Subcutaneous abdominal adipose tissue (tissue), 5 donors: ENCODE data around the gene FBXO41.
A peak's percentile ranks its signal among the peaks of the same experiment; 100 is the strongest.

Experiments
- H3K27ac ChIP-seq: one replicate; pipeline ENCODE4 v1.7.0; 2013; ENCODE audit warnings: low read depth, mild to moderate bottlenecking, inconsistent platforms, low read length, moderate library complexity
- H3K27me3 ChIP-seq, 5 donors: one replicate each; pipeline ENCODE4 v1.7.0; 2013; ENCODE audit warnings: low read length in 5 of 5, inconsistent platforms in 1 of 5; ENCODE audit not compliant: control insufficient read depth in 5 of 5, insufficient read depth in 4 of 5
- H3K36me3 ChIP-seq, 5 donors: one replicate each; pipeline ENCODE4 v1.7.0; 2013; ENCODE audit warnings: low read length in 5 of 5; ENCODE audit not compliant: control insufficient read depth in 5 of 5, insufficient read depth in 5 of 5
- H3K4me1 ChIP-seq, 5 donors: one replicate each; pipeline ENCODE4 v1.7.0; 2013; ENCODE audit warnings: low read length in 5 of 5, mild to moderate bottlenecking in 3 of 5, moderate library complexity in 1 of 5; ENCODE audit not compliant: control insufficient read depth in 5 of 5, insufficient read depth in 5 of 5
- H3K4me3 ChIP-seq, 5 donors: one replicate each; pipeline ENCODE4 v1.7.0; 2013; ENCODE audit warnings: low read length in 5 of 5, low read depth in 1 of 5
- H3K9ac ChIP-seq, 5 donors: one replicate each; pipeline ENCODE4 v1.7.0; 2013; ENCODE audit warnings: low read length in 5 of 5, mild to moderate bottlenecking in 4 of 5, moderate library complexity in 3 of 5
- H3K9me3 ChIP-seq, 5 donors: one replicate each; pipeline ENCODE4 v1.7.0; 2013; ENCODE audit warnings: low read length in 5 of 5; ENCODE audit not compliant: control insufficient read depth in 5 of 5
- donor health status: healthy.
- donor health status: healthy.
- donor health status: healthy.
- donor health status: healthy.
- donor health status: healthy.

Gene FBXO41

GRCh38 chr2:73250872-73251846 is 33.1 kb downstream of the FBXO41 start:
- H3K4me3 ChIP-seq, result no peak overlapping the region
- peaks cover 0 to 5% (median 5%) of the 10 kb centered on the region in 5 donors for H3K4me1 ChIP-seq
- H3K27me3 ChIP-seq, result no peaks in the 10 kb centered on the region
- no peak overlapping the region for H3K27ac ChIP-seq
- no peak overlapping the region for H3K9ac ChIP-seq
- H3K36me3 ChIP-seq, result peaks cover 22 to 93% (median 80%) of the 10 kb centered on the region in 5 donors
- no peaks in the 10 kb centered on the region for H3K9me3 ChIP-seq

- H3K36me3 ChIP-seq, result peaks cover 38 to 100% (median 96%) of the 10 kb centered on the region in 5 donors
- no peak overlapping the region for H3K27ac ChIP-seq
- H3K4me1 ChIP-seq, result no peaks in the 10 kb centered on the region
- no peaks in the 10 kb centered on the region for H3K9me3 ChIP-seq
- H3K4me3 ChIP-seq, result no peak overlapping the region
- no peaks in the 10 kb centered on the region for H3K27me3 ChIP-seq
- no peak overlapping the region for H3K9ac ChIP-seq
Observed at GRCh38 chr2:73249636-73250035, 34.6 kb downstream of the FBXO41 start.

GRCh38 chr2:73246850-73247249 is 37.4 kb downstream of the FBXO41 start:
- no peak overlapping the region for H3K9ac ChIP-seq
- no peaks in the 10 kb centered on the region for H3K9me3 ChIP-seq
- no peaks in the 10 kb centered on the region for H3K27me3 ChIP-seq
- H3K36me3 ChIP-seq, result peaks cover 43 to 96% (median 91%) of the 10 kb centered on the region in 5 donors
- no peaks in the 10 kb centered on the region for H3K4me1 ChIP-seq
- no peak overlapping the region for H3K27ac ChIP-seq
- H3K4me3 ChIP-seq, result no peak overlapping the region

GRCh38 chr2:73244580-73244979 is 39.7 kb downstream of the FBXO41 start:
- H3K27ac ChIP-seq, result no peak overlapping the region
- peaks cover 0 to 3% (median 1%) of the 10 kb centered on the region in 5 donors for H3K4me1 ChIP-seq
- H3K9ac ChIP-seq, result no peak overlapping the region
- no peaks in the 10 kb centered on the region for H3K9me3 ChIP-seq
- no peak overlapping the region for H3K4me3 ChIP-seq
- H3K27me3 ChIP-seq, result no peaks in the 10 kb centered on the region
- peaks cover 52 to 88% (median 82%) of the 10 kb centered on the region in 5 donors for H3K36me3 ChIP-seq

- Histone ChIP-seq H3K36me3 (peaks cover 48 to 86% (median 79%) of the 10 kb centered on the region in 5 donors), H3K27me3 (no peaks in the 10 kb centered on the region), H3K4me1 (peaks cover 0 to 7% (median 6%) of the 10 kb centered on the region in 5 donors), H3K4me3 (no peak overlapping the region), H3K27ac (no peak overlapping the region), H3K9me3 (no peaks in the 10 kb centered on the region), H3K9ac (no peak overlapping the region)
Observed at GRCh38 chr2:73243884-73244570, 40.3 kb downstream of the FBXO41 start.

GRCh38 chr2:73239776-73240175 is 44.5 kb downstream of the FBXO41 start:
- H3K36me3 ChIP-seq, result peaks cover 20 to 53% (median 40%) of the 10 kb centered on the region in 5 donors

GRCh38 chr2:73238976-73239375 is 45.3 kb downstream of the FBXO41 start:
- H3K36me3 ChIP-seq, result peaks cover 17 to 45% (median 32%) of the 10 kb centered on the region in 5 donors
- peak overlapping the region in 1 of 5 donors; percentile 19 for H3K9ac ChIP-seq
- H3K4me1 ChIP-seq, result peaks cover 7 to 40% (median 30%) of the 10 kb centered on the region in 5 donors

More at GRCh38 chr2:73239776-73240175, 44.5 kb downstream of the FBXO41 start:
- H3K4me3 ChIP-seq, result no peak overlapping the region
- H3K27me3 ChIP-seq, result no peaks in the 10 kb centered on the region
- H3K27ac ChIP-seq, result no peak overlapping the region
- peaks cover 7 to 37% (median 28%) of the 10 kb centered on the region in 5 donors for H3K4me1 ChIP-seq
- H3K9me3 ChIP-seq, result no peaks in the 10 kb centered on the region
- H3K9ac ChIP-seq, result peak overlapping the region in 4 of 5 donors; percentile 10 to 39 (median 32)

GRCh38 chr2:73238149-73238548 is 46.1 kb downstream of the FBXO41 start:
- H3K4me1 ChIP-seq, result peaks cover 9 to 48% (median 37%) of the 10 kb centered on the region in 5 donors
- H3K4me3 ChIP-seq, result no peak overlapping the region
- peak overlapping the region in 3 of 5 donors; percentile 9 to 51 (median 26) for H3K9ac ChIP-seq

More at GRCh38 chr2:73238976-73239375, 45.3 kb downstream of the FBXO41 start:
- Histone ChIP-seq H3K9me3 (no peaks in the 10 kb centered on the region), H3K4me3 (no peak overlapping the region), H3K27ac (no peak overlapping the region), H3K27me3 (no peaks in the 10 kb centered on the region)

GRCh38 chr2:73237168-73237567 is 47.1 kb downstream of the FBXO41 start:
- Histone ChIP-seq H3K4me1 (peaks cover 13 to 54% (median 44%) of the 10 kb centered on the region in 5 donors), H3K27ac (no peak overlapping the region), H3K9ac (peak overlapping the region in 1 of 5 donors; percentile 60)

More at GRCh38 chr2:73238149-73238548, 46.1 kb downstream of the FBXO41 start:
- no peaks in the 10 kb centered on the region for H3K9me3 ChIP-seq
- no peaks in the 10 kb centered on the region for H3K27me3 ChIP-seq
- no peak overlapping the region for H3K27ac ChIP-seq
- H3K36me3 ChIP-seq, result peaks cover 11 to 37% (median 25%) of the 10 kb centered on the region in 5 donors

More at GRCh38 chr2:73237168-73237567, 47.1 kb downstream of the FBXO41 start:
- Histone ChIP-seq H3K27me3 (no peaks in the 10 kb centered on the region), H3K9me3 (no peaks in the 10 kb centered on the region), H3K36me3 (peaks cover 9 to 28% (median 17%) of the 10 kb centered on the region in 5 donors), H3K4me3 (no peak overlapping the region)
